IMR-90 (cell line): ENCODE data around the gene MADCAM1.

Source experiments
- CEBPB ChIP-seq: IDR thresholded peaks from 2 replicates; pipeline ENCODE4 v1.6.1; 2012; ENCODE audit warnings: low read depth, low read length, improper control_type of control experiment
- CTCF ChIP-seq: conservative IDR thresholded peaks from 2 replicates; pipeline ENCODE4 v1.5.1; 2012; ENCODE audit warnings: mild to moderate bottlenecking, low read depth, low read length, improper control_type of control experiment
- ELK1 ChIP-seq: fragments of 150-350 bp; IDR thresholded peaks from 2 replicates; pipeline ENCODE4 v1.6.1; 2016; ENCODE audit warnings: low read depth, mild to moderate bottlenecking, low read length, moderate library complexity, borderline replicate concordance
- FOS ChIP-seq: fragments of 150-350 bp; IDR thresholded peaks from 2 replicates; pipeline ENCODE4 v1.6.1; 2016; ENCODE audit warnings: low read depth, low read length
- MAFK ChIP-seq: IDR thresholded peaks from 2 replicates; pipeline ENCODE4 v1.6.1; 2012; ENCODE audit warnings: low read depth, low read length, improper control_type of control experiment
- MAZ ChIP-seq: IDR thresholded peaks from 2 replicates; pipeline ENCODE4 v1.6.1; 2012; ENCODE audit warnings: low read depth, mild to moderate bottlenecking, low read length, improper control_type of control experiment, moderate library complexity, borderline replicate concordance
- MXI1 ChIP-seq: IDR thresholded peaks from 2 replicates; pipeline ENCODE4 v1.6.1; 2012; ENCODE audit warnings: low read depth, mild to moderate bottlenecking, low read length, moderate library complexity, borderline replicate concordance
- NFE2L2 ChIP-seq: fragments of 150-350 bp; IDR thresholded peaks from 2 replicates; pipeline ENCODE4 v1.6.1; 2016; ENCODE audit warnings: low read depth, mild to moderate bottlenecking, low read length
- POLR2A ChIP-seq: IDR thresholded peaks from 2 replicates; pipeline ENCODE4 v1.6.1; 2012; ENCODE audit warnings: mild to moderate bottlenecking, low read depth, low read length
- RAD21 ChIP-seq: IDR thresholded peaks from 2 replicates; pipeline ENCODE4 v1.6.1; 2012; ENCODE audit warnings: low read length, improper control_type of control experiment
- RCOR1 ChIP-seq: IDR thresholded peaks from 2 replicates; pipeline ENCODE4 v1.6.1; 2012; ENCODE audit warnings: mild to moderate bottlenecking, low read length, improper control_type of control experiment; ENCODE audit not compliant: insufficient replicate concordance
- RFX5 ChIP-seq: IDR thresholded peaks from 2 replicates; pipeline ENCODE4 v1.8.0; 2012; ENCODE audit warnings: low read depth, mild to moderate bottlenecking, low read length, moderate library complexity
- SMC3 ChIP-seq: fragments of 150-350 bp; IDR thresholded peaks from 2 replicates; pipeline ENCODE4 v1.6.1; 2016; ENCODE audit warnings: low read depth, mild to moderate bottlenecking, antibody characterized with exemption, low read length, moderate library complexity
- USF2 ChIP-seq: fragments of 150-350 bp; IDR thresholded peaks from 2 replicates; pipeline ENCODE4 v1.6.1; 2017; ENCODE audit warnings: mild to moderate bottlenecking, antibody characterized with exemption, low read length, low read depth

- TF ChIP-seq CEBPB (no peak), POLR2A (no peak), CTCF (no peak), MAFK (no peak), SMC3 (no peak), RCOR1 (no peak), MAZ (no peak), ELK1 (no peak), FOS (no peak), RAD21 (no peak), USF2 (no peak), NFE2L2 (no peak), RFX5 (no peak), MXI1 (no peak)
Measured at GRCh38 chr19:534088-534487, 37.8 kb downstream of the MADCAM1 start.
